PC-9 (cell line): ENCODE results near the gene COL1A2.

ENCODE experiments used
- EZH2 ChIP-seq: fragments of 200-600 bp; sonication (generic); IDR thresholded peaks from 2 replicates; pipeline ENCODE4 v1.8.0; 2017; ENCODE audit warnings: antibody characterized with exemption, low read depth
- TF ChIP-seq, protein P1 (sequence below): fragments of 200-600 bp; sonication (generic); conservative IDR thresholded peaks from 2 replicates; pipeline ENCODE4 v1.6.1; 2017; ENCODE audit warnings: mixed run types, antibody characterized with exemption, mild to moderate bottlenecking, moderate library complexity

GRCh38 chr7:94374231-94374630, 20.5 kb upstream of the COL1A2 start:
- TF ChIP-seq, protein P1, sequence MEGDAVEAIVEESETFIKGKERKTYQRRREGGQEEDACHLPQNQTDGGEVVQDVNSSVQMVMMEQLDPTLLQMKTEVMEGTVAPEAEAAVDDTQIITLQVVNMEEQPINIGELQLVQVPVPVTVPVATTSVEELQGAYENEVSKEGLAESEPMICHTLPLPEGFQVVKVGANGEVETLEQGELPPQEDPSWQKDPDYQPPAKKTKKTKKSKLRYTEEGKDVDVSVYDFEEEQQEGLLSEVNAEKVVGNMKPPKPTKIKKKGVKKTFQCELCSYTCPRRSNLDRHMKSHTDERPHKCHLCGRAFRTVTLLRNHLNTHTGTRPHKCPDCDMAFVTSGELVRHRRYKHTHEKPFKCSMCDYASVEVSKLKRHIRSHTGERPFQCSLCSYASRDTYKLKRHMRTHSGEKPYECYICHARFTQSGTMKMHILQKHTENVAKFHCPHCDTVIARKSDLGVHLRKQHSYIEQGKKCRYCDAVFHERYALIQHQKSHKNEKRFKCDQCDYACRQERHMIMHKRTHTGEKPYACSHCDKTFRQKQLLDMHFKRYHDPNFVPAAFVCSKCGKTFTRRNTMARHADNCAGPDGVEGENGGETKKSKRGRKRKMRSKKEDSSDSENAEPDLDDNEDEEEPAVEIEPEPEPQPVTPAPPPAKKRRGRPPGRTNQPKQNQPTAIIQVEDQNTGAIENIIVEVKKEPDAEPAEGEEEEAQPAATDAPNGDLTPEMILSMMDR, result no peak
- TF ChIP-seq EZH2, result no peak
